IPS-18c (cell line): ENCODE results near the gene HPX.

Experiments
- H3K4me3 ChIP-seq: 2 replicates; pipeline ENCODE4 v1.7.0; 2013; ENCODE audit warnings: low read depth, mild to moderate bottlenecking, low read length, moderate library complexity; ENCODE audit not compliant: insufficient read depth
- H3K9me3 ChIP-seq: one replicate; pipeline ENCODE4 v1.6.1; 2013; ENCODE audit warnings: mild to moderate bottlenecking, low read length, moderate library complexity; ENCODE audit not compliant: control insufficient read depth, insufficient read depth

Gene HPX

DNA sequence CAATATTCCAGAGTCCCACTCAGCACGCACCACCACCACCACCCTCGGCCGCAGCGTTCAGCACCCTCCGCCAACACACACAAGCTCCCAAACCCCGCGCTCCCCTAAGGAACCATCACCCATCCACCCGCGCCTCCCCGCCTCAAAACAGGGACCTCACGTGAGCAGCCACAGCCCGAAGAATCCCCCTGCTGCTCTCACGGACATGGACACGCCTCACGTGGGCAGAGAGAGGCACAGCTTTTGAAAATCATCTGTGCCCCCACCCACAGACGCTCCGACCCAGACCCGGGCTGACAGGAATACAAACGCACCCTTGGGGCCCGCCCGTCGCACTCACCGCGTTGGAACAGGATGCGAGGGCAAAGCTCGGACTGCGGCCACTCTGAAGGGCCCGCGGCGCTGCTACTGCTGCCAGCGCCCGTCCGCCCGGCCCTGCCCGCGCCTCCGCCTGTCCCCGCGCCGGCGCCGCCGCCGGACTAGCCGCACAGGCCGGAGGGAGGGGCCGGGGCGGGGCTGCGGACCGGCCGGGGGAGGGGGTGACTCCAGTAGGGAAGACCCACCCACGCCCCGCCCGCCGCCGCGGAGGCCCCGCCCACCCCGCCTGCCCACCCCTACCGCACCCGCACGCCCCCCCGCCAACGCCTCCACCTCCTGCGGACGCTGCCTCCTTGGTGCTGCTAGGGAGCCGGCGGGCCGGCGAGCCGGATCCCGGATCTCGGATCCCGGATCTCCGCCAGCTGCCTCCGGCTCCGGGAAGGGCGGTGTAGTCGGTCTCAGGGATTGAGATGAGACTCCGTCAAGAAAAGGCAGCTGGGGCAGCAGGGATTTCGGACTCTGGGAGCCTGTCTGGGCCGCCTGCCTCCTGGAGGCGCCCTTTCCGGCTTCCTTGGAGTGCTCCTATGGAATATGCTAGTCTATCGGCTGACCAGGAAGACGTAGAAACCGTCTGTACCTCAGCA is 32.9 kb upstream of the HPX start, which contains the start of gene TRIM3:
Gene TRIM3, minus strand, starts transcription at position 491 of the 962 bp plus-strand sequence. CDS start 8,246 bp downstream, outside the sequence.
- H3K4me3 ChIP-seq: peak within 1 kb of the TSS; percentile 92
- H3K9me3 ChIP-seq: peaks cover 2% of the 10 kb centered on the region

DNA sequence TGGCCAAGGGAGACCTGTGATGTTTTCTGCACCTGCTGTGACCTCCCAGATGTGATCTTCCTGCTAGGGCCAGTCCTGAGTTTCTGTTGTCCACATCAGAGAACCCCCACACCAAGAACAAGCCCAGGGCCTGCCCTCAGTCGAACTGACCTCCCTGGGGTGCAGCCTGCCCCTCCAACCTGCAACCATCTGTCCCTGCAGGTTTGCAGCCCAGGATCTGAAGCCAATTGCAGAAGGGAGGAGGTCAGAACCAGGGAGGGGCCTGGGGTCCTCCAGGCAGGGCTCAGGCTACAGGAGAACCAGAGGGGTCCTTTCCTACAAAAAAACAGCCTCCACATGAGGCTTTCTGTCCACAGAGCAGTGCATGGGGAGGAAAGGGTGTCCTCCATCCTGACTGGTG is 32.1 kb upstream of the HPX start:
- H3K4me3 ChIP-seq: peak overlapping the region; percentile 92

DNA sequence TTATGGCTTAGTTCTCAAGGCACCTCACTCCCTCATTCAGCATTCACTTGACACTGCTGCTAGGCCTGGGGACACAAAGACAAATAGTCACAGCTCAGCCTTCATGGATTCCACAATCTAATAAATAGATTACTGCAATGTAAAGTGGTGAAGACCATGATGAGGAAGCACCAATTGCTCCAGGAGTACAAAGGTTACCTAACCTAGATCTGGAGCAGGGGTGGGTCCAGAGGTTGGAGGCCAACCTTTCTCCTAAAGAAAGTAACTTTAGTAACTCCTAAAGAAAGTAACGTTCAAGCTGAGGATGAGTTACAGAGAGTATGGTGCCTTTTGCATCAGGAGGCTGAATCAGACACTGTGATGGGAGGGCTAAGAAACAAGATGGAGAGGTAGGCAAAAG is 28.8 kb upstream of the HPX start:
- Histone ChIP-seq H3K9me3 (no peaks in the 10 kb centered on the region), H3K4me3 (no peak overlapping the region)

More for the DNA sequence above, 32.1 kb upstream of the HPX start:
- H3K9me3 ChIP-seq: peaks cover 2% of the 10 kb centered on the region

DNA sequence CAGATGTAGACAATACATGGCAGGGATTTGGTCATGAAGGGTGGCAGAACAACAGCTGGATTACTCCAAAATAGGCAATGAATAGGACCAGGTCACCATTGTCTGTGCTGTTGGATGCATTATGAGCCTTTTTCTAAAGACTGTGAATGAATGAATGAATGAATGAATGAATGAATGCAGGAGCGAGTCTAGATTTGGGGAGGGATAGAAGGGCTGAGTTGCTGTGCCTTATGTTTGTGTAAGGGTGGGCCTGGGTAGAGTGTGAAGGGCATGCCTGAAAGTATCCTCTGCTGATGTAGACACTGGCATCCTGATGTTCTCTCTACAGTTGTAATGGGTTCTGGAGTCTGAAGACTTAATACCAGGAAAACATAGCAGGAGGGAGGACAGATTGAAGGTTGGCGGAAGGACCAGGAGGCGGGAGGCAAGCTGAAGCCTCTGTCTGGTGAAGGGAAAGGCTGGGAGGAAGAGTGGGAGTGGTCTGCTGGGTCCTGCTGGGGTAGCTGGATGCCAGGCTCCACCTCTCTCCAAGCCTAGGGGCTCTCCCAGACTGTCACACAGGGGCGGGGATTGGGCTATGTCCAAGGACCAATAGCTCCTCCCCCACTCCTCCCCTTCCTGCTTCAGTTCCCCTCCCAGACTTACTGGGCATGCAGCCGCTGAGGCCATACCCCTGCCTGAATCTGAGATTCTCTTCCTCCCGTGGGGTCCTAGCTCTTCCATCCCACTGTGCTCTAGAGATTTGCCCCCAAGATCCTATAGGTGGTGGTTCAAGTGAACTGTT is 28.1 kb upstream of the HPX start:
- no peaks in the 10 kb centered on the region for H3K9me3 ChIP-seq
- no peak overlapping the region for H3K4me3 ChIP-seq

DNA sequence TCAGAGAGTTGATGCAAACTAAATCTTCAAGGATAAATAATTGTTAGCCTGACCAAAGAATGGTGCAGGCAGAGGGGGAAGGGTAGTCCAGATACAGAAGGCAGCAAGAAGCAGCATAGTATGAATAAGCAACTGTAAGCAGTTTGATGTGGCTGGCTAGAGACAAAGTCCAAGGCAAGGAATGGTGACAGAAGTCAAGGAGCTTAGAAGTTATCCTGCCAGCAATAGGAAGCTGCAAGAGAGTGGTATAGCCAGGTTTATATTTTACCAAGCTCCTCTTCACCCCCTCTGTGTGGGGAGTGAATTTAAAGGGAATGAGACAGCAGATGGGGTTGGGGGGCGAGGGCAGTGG is 18.3 kb upstream of the HPX start:
- no peaks in the 10 kb centered on the region for H3K9me3 ChIP-seq
- no peak overlapping the region for H3K4me3 ChIP-seq

- Histone ChIP-seq H3K9me3 (no peaks in the 10 kb centered on the region), H3K4me3 (no peak overlapping the region)
Measured at GRCh38 chr11:6458352-6459098, 17.7 kb upstream of the HPX start.

GRCh38 chr11:6457581-6458320 is 17.0 kb upstream of the HPX start:
- Histone ChIP-seq H3K4me3 (no peak overlapping the region), H3K9me3 (no peaks in the 10 kb centered on the region)

DNA sequence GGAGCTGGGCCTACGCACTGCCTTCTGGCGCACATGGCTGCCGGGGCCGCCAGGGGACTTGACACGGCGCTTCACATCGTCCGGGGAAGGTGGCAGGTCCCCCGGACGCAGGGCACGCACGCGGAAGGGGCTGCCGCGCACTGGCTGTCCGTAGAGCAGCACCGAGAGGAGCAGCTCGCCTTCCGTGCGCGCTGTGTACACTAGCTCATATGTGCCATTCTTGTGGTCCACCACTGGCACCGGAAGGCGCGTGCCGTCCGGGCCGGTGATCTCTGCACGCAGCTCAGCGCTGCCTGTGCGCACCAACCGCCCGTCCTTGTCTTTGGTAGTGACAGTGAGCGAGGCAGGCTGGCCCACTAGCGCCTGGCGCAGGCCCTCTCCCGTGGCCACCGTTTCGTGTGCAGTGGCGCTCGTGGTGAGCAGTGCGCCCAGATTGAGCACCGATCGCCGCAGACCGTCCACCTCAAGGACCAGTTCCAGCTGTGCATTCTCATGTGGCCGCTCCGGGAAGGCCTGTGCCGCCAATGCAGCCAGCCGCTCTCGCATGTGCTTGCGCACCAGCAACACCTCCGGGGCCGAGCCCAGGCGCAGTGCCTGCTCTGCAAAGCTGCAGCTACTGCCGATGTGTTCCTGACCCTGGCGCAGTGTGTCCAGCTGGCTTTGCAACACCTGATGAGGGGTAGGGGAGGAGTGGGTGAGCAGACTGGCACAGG is 15.7 kb upstream of the HPX start:
- H3K9me3 ChIP-seq: no peaks in the 10 kb centered on the region
- H3K4me3 ChIP-seq: no peak overlapping the region

DNA sequence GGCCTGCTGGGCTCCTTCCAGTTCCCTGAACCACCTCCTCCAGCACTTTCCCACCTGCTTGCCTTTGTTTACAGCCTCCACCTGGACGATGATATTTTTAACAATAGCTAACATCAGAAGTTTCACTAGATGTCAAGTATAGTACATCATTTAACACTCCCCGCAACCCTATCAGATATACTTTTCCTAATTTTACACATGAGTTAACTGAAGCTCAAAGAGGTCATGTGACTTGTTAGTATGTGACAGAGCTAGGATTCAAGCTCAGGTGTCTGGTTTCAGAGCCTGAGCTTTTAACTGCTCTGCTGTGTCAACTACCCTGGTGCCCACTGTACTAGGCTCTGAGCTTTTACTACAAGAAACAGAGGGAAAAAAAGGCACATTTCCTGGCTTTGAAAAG is 14.3 kb upstream of the HPX start:
- H3K4me3 ChIP-seq: no peak overlapping the region
- H3K9me3 ChIP-seq: no peaks in the 10 kb centered on the region

- Histone ChIP-seq H3K4me3 (no peak overlapping the region), H3K9me3 (no peaks in the 10 kb centered on the region)
Measured at GRCh38 chr11:6453152-6453551, 12.4 kb upstream of the HPX start.

DNA sequence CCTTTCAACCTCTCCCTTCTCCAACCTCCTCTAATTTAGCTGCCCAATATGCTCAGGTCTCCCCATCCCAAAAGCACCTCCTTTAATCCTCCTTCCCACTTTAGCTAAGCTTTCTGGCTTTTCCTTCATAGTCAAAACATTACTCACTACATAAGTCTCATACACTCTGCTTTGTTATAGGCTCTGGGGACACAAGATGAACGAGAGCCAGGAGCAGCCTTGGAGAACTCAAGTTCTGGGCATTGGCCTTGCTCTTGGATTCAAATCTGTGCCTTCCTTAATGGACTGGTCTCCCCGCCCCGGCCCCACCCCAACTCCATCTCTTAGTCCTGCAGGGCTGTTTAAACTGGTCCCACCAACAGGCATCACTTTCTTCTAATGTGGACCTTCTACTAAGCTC is 11.4 kb upstream of the HPX start:
- H3K9me3 ChIP-seq: no peaks in the 10 kb centered on the region
- H3K4me3 ChIP-seq: no peak overlapping the region

DNA sequence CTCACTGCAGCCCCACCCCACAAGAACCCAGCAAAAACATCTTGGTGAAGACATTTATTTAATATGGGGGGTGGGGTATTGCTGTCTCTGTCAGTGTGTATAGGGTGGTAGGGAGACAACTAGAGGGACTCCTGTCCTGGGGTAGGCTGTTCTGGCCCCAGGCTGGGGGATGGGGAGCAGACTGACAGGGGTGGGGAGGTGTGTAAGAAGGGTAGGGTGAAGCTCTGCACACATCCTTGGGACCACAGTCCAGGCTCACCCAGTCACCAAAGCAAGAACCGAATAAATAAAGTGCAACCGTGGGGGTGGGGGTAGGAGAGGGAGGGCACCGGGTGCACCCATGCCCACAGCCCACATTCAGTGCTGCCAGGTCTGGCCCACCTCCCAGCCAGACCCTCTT is 7.8 kb upstream of the HPX start:
- no peaks in the 10 kb centered on the region for H3K9me3 ChIP-seq
- no peak overlapping the region for H3K4me3 ChIP-seq

- Histone ChIP-seq H3K9me3 (no peaks in the 10 kb centered on the region), H3K4me3 (no peak overlapping the region)
Measured at GRCh38 chr11:6443269-6444003, 2.6 kb upstream of the HPX start.

DNA sequence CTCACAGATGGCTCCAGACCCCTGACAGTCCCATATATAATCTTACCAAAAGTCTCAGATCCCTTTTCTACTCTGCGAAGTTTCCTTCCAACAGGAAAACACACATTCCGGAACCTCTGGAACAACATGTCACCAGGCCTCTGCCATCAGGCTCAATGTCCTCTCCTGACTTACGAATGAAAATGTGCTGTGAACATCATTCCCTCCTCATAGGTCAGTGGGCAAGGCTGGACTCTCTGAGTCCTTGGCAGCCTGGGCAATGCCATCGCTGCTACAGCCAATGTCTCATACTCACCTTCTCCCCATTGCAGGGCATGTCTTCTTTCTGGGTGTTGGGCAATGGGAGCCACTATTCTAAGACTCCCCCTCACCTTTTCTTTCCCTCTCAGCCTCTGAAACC is 1.7 kb upstream of the HPX start:
- Histone ChIP-seq H3K4me3 (no peak overlapping the region), H3K9me3 (no peaks in the 10 kb centered on the region)

DNA sequence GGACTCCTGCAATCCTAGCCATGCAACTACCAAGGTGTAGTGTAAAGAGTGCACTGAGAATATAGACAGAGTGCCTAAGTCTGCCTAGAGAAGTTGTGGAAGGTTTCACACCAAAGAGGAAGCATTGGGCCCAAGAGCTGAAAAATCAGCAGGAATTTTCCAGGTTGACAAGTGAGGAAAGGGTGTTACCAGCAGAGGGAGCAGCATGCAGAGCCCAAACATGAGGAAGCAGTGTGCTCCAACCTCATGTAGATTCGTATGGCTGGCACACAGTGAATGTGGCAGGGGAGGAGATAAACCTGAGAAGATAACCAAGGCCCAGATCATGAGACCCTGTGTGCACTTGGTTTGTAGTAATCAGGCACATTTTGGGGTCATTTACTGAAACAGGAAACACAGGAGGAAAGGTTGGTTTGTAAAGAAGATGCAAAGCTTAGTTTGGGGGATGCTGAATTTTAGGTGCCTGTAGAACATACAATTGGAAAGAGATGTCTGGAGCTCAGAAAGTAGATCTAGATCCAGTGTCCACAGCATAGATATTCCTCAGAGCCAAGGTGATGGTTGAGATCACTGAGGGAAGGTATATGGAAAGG is 1.7 kb downstream of the HPX start:
- Histone ChIP-seq H3K9me3 (no peaks in the 10 kb centered on the region), H3K4me3 (no peak overlapping the region)
